ENCODE measurements around the gene SPEG. TPM values are rescaled to one million over a fixed set of nuclear protein-coding genes. Genes with fewer than 3 reads are reported as not detected.

The SPEG gene
- total RNA-seq, 1 donor from 2014 or later: 1.8 TPM

- no peak for DNase-seq (ENCODE audit: low read depth, low spot score)
Observed at GRCh38 chr2:219494952-219495530, 60.4 kb downstream of the SPEG start.

GRCh38 chr2:219495531-219496122 is 61.0 kb downstream of the SPEG start:
- DNase-seq (ENCODE audit: low read depth, low spot score): peak; percentile 32

GRCh38 chr2:219496247-219496824 is 61.7 kb downstream of the SPEG start:
- DNase-seq (ENCODE audit: low read depth, low spot score): no peak

- DNase-seq (ENCODE audit: low read depth, low spot score): no peak
Observed at GRCh38 chr2:219496825-219497494, 62.3 kb downstream of the SPEG start.

GRCh38 chr2:219497495-219498279 is 63.0 kb downstream of the SPEG start:
- DNase-seq (ENCODE audit: low read depth, low spot score): peak; percentile 20

- DNase-seq (ENCODE audit: low read depth, low spot score): peak; percentile 94
Observed at GRCh38 chr2:219498280-219499057, 63.8 kb downstream of the SPEG start, which contains the start of gene GMPPA. Gene GMPPA (plus strand): TSS chr2:219498891. CDS start chr2:219499976, 1,085 bp downstream.

GRCh38 chr2:219499058-219499307 is 64.3 kb downstream of the SPEG start:
- DNase-seq (ENCODE audit: low read depth, low spot score): no peak

GRCh38 chr2:219499555-219499954 is 64.9 kb downstream of the SPEG start:
- DNase-seq (ENCODE audit: low read depth, low spot score): no peak

GRCh38 chr2:219500135-219500534 is 65.5 kb downstream of the SPEG start:
- no peak for DNase-seq (ENCODE audit: low read depth, low spot score)

- DNase-seq (ENCODE audit: low read depth, low spot score): no peak
Observed at GRCh38 chr2:219501849-219502248, 67.2 kb downstream of the SPEG start.

- DNase-seq (ENCODE audit: low read depth, low spot score): no peak
Observed at GRCh38 chr2:219502618-219503017, 68.0 kb downstream of the SPEG start.

- no peak for DNase-seq (ENCODE audit: low read depth, low spot score)
Observed at GRCh38 chr2:219505585-219505984, 70.9 kb downstream of the SPEG start.

GRCh38 chr2:219506153-219506801 is 71.6 kb downstream of the SPEG start:
- DNase-seq (ENCODE audit: low read depth, low spot score): no peak

- no peak for DNase-seq (ENCODE audit: low read depth, low spot score)
Observed at GRCh38 chr2:219506802-219507526, 72.3 kb downstream of the SPEG start.

GRCh38 chr2:219507581-219508443 is 73.2 kb downstream of the SPEG start:
- no peak for DNase-seq (ENCODE audit: low read depth, low spot score)

- DNase-seq (ENCODE audit: low read depth, low spot score): no peak
Observed at GRCh38 chr2:219508444-219508734, 73.7 kb downstream of the SPEG start.

GRCh38 chr2:219508971-219509779 is 74.5 kb downstream of the SPEG start:
- no peak for DNase-seq (ENCODE audit: low read depth, low spot score)

GRCh38 chr2:219509780-219510511 is 75.3 kb downstream of the SPEG start:
- DNase-seq (ENCODE audit: low read depth, low spot score): peak; percentile 17

Measured in pulmonary artery endothelial cell (primary cell).